K562 (cell line): ENCODE measurements around the gene TMEM116. TPM values are rescaled to one million over a fixed set of nuclear protein-coding genes. Genes with fewer than 3 reads are reported as not detected.

Source experiments
- ATAC-seq: fragments of 200-7000 bp; cut with Tn5 transposase; 3 replicates; pipeline ENCODE4 v1.9.1; 2020; ENCODE audit warnings: moderate library complexity
- BruUV-seq: library from RNA; stranded (reverse); fragments of 400-500 nt; replicated peaks from 2 replicates; lab custom pipeline; 2021; lab: Mats Ljungman, UMichigan
- CTCF ChIA-PET: fragments of 300-600 bp; formaldehyde crosslinking; extraction: SDS; loops from one replicate; lab custom pipeline; 2021; ENCODE audit warnings: low intra/inter-chr PET ratio; lab: Yijun Ruan, JAX
- POLR2A ChIA-PET: fragments of 300-600, 350-650 bp; sonication (Branson Sonifier 250); formaldehyde crosslinking; extraction: SDS; loops from one replicate; lab custom pipeline; 2021; ENCODE audit warnings: antibody characterized with exemption, inconsistent platforms; lab: Yijun Ruan, JAX
- DNase-seq, 4 experiments: peaks; one replicate each; pipeline versions ENCODE4 v3.0.0 to v3.0.0-alpha.2; 2011 to 2018; ENCODE audit warnings: low spot score in 3 of 4, mixed read lengths in 3 of 4; ENCODE audit errors: extremely low read depth in 1 of 4
- FAIRE-seq: peaks from 2 replicates; lab custom pipeline; 2011; peaks lifted over from hg19 to GRCh38; lab: Jason Lieb, UNC
- H2AFZ ChIP-seq: 2 replicates; pipeline ENCODE4 v1.6.0; 2011; ENCODE audit warnings: low read depth, low read length, control low read depth, inconsistent platforms
- H3K27ac ChIP-seq: fragments of 200-600 bp; 3 replicates; pipeline ENCODE4 v1.8.0; 2011; ENCODE audit warnings: low read depth, mild to moderate bottlenecking, control low read depth, inconsistent platforms, low read length, moderate library complexity, mixed read lengths; ENCODE audit errors: extremely low read depth
- H3K27me3 ChIP-seq, 2 experiments: fragments of 300-600 bp in 1 of 2; 2 replicates in 1 of 2; 3 replicates in 1 of 2; pipeline versions ENCODE4 v1.6.0 to v1.8.0; 2011; ENCODE audit warnings: inconsistent platforms in 2 of 2, low read length in 2 of 2, mild to moderate bottlenecking in 1 of 2, mixed read lengths in 1 of 2, moderate library complexity in 1 of 2; ENCODE audit not compliant: control insufficient read depth in 2 of 2, insufficient read depth in 2 of 2
- H3K36me3 ChIP-seq: fragments of 300-600 bp; 3 replicates; pipeline ENCODE4 v1.8.0; 2011; ENCODE audit warnings: mild to moderate bottlenecking, low read length, inconsistent platforms; ENCODE audit not compliant: control insufficient read depth, insufficient read depth
- H3K4me1 ChIP-seq, 2 experiments: fragments of 200-600 bp in 1 of 2; replicated peaks in 1 of 2; 2 replicates in 1 of 2; 3 replicates in 1 of 2; pipeline versions ENCODE4 v1.5.1 to v1.8.0; 2011; ENCODE audit warnings: inconsistent platforms in 2 of 2, low read length in 2 of 2, mild to moderate bottlenecking in 1 of 2, mixed read lengths in 1 of 2, moderate library complexity in 1 of 2; ENCODE audit not compliant: control insufficient read depth in 2 of 2, insufficient read depth in 2 of 2
- H3K4me2 ChIP-seq: 2 replicates; pipeline ENCODE4 v1.6.1; 2011; ENCODE audit warnings: low read length, control low read depth, inconsistent platforms, mixed read lengths; ENCODE audit not compliant: insufficient read depth
- H3K4me3 ChIP-seq: fragments of 200-600 bp; sonication (generic), shearing (Covaris generic); 2 replicates; pipeline ENCODE4 v1.5.1; 2016; ENCODE audit warnings: control low read depth, inconsistent platforms
- H3K79me2 ChIP-seq: fragments of 200-600 bp; 3 replicates; pipeline ENCODE4 v1.8.0; 2011; ENCODE audit warnings: low read length, inconsistent platforms; ENCODE audit not compliant: control insufficient read depth, insufficient read depth
- H3K9ac ChIP-seq, 2 experiments: 2 replicates each; pipeline versions ENCODE4 v1.6.0 to v1.6.1; 2011; ENCODE audit warnings: low read depth in 2 of 2, low read length in 2 of 2, control low read depth in 1 of 2, inconsistent platforms in 1 of 2, mild to moderate bottlenecking in 1 of 2, mixed read lengths in 1 of 2; ENCODE audit not compliant: insufficient read depth in 1 of 2
- H3K9me1 ChIP-seq: one replicate; pipeline ENCODE4 v1.6.0; 2011; ENCODE audit warnings: inconsistent platforms, mild to moderate bottlenecking, low read length, moderate library complexity; ENCODE audit not compliant: control insufficient read depth, insufficient read depth
- H3K9me3 ChIP-seq: replicated peaks from 2 replicates; pipeline ENCODE4 v1.5.1; 2011; ENCODE audit warnings: low read depth, low read length, inconsistent platforms; ENCODE audit not compliant: control insufficient read depth, insufficient read depth
- H4K20me1 ChIP-seq: replicated peaks from 2 replicates; pipeline ENCODE4 v1.6.1; 2011; ENCODE audit warnings: low read length, inconsistent platforms, mixed read lengths; ENCODE audit not compliant: control insufficient read depth, insufficient read depth
- ATF3 ChIP-seq, 2 experiments: fragments of 450-650 bp in 1 of 2; sonication (generic) in 1 of 2; formaldehyde crosslinking in 1 of 2; IDR thresholded peaks in 1 of 2; conservative IDR thresholded peaks in 1 of 2; 2 replicates each; pipeline versions ENCODE4 v1.6.1 to v1.8.1; 2016 to 2023; ENCODE audit warnings: mild to moderate bottlenecking in 2 of 2, moderate library complexity in 2 of 2, inconsistent platforms in 1 of 2, missing genetic modification reagents in 1 of 2
- ATF4 ChIP-seq: fragments of 450-650 bp; formaldehyde crosslinking; IDR thresholded peaks from 2 replicates; pipeline ENCODE4 v1.4.0; 2022; ENCODE audit warnings: mild to moderate bottlenecking, moderate library complexity
- ETS1 ChIP-seq: conservative IDR thresholded peaks from 2 replicates; pipeline ENCODE4 v1.6.1; 2011; ENCODE audit warnings: low read depth, mild to moderate bottlenecking, low read length; ENCODE audit not compliant: control insufficient read depth
- KDM5B ChIP-seq: fragments of 200-600 bp; sonication (generic); IDR thresholded peaks from 2 replicates; pipeline ENCODE4 v1.6.1; 2012; ENCODE audit warnings: low read depth, mild to moderate bottlenecking, moderate library complexity, low read length, control low read depth, inconsistent platforms; ENCODE audit not compliant: insufficient replicate concordance
- KLF6 ChIP-seq: fragments of 250-450 bp; sonication (Bioruptor Pico); IDR thresholded peaks from 2 replicates; pipeline ENCODE4 v1.4.0; 2020; ENCODE audit warnings: mild to moderate bottlenecking, moderate library complexity, borderline replicate concordance
- MAFK ChIP-seq: IDR thresholded peaks from 2 replicates; pipeline ENCODE4 v1.6.1; 2011; ENCODE audit warnings: low read length, improper control_type of control experiment
- NONO ChIP-seq, 2 experiments: fragments of 200-400 bp in 1 of 2; fragments of 450-650 bp in 1 of 2; formaldehyde crosslinking in 1 of 2; IDR thresholded peaks; 2 replicates each; pipeline ENCODE4 v1.6.1; 2017; ENCODE audit warnings: low read depth in 2 of 2, mild to moderate bottlenecking in 2 of 2, moderate library complexity in 2 of 2, low read length in 1 of 2
- POLR2G ChIP-seq: fragments of 200-400 bp; formaldehyde crosslinking; IDR thresholded peaks from 2 replicates; pipeline ENCODE4 v1.6.1; 2017; ENCODE audit warnings: low read depth, mild to moderate bottlenecking, antibody characterized with exemption, low read length, moderate library complexity
- RCOR1 ChIP-seq, 2 experiments: IDR thresholded peaks; 2 replicates each; pipeline ENCODE4 v1.6.1; 2012; ENCODE audit warnings: low read depth in 2 of 2, low read length in 2 of 2, borderline replicate concordance in 1 of 2, improper control_type of control experiment in 1 of 2
- SMARCA5 ChIP-seq: fragments of 450-650 bp; IDR thresholded peaks from 2 replicates; pipeline ENCODE4 v1.6.1; 2016
- TFAM ChIP-seq: fragments of 250-450 bp; sonication (Bioruptor Pico); conservative IDR thresholded peaks from 2 replicates; pipeline ENCODE4 v1.5.0; 2021; ENCODE audit warnings: mild to moderate bottlenecking, moderate library complexity
- ZBTB2 ChIP-seq: fragments of 450-650 bp; IDR thresholded peaks from 2 replicates; pipeline ENCODE4 v1.6.1; 2016; ENCODE audit warnings: antibody characterized with exemption
- ZNF263 ChIP-seq: sonication (generic); formaldehyde crosslinking; IDR thresholded peaks from 2 replicates; pipeline ENCODE4 v1.8.0; 2022; ENCODE audit warnings: mild to moderate bottlenecking, missing genetic modification reagents, borderline replicate concordance
- ZNF57 ChIP-seq: fragments of 450-650 bp; formaldehyde crosslinking; IDR thresholded peaks from 2 replicates; pipeline ENCODE4 v1.4.0; 2020; ENCODE audit warnings: mild to moderate bottlenecking, moderate library complexity
- ZNF830 ChIP-seq: fragments of 250-450 bp; sonication (Bioruptor Pico); IDR thresholded peaks from 2 replicates; pipeline ENCODE4 v1.5.0; 2021; ENCODE audit warnings: mild to moderate bottlenecking
- WGBS: fragments of 100-300 bp; shearing (Covaris generic); methylation state at CpG from one replicate; pipeline ENCODE4 v1.1.6; 2016; ENCODE audit warnings: low coverage, mixed read lengths; ENCODE audit not compliant: insufficient coverage; ENCODE audit errors: missing lambda C conversion rate; 5-methylcytosine and 5-hydroxymethylcytosine counted together
- in situ Hi-C: fragments of 300-500 bp; cut with MboI; formaldehyde crosslinking; loops from 4 replicates; pipeline ENCODE4 v1.15.0; 2018; ENCODE audit warnings: inconsistent platforms, mixed read lengths
- intact Hi-C: fragments of 100-400 bp; cut with micrococcal nuclease; formaldehyde crosslinking; loops from 2 replicates; pipeline ENCODE4 v1.14.2; 2022
- polyA plus RNA-seq, 8 experiments: library from polyadenylated mRNA; depleted of rRNA in 4 of 8; stranded (reverse) in 5 of 8; unstranded in 3 of 8; fragments of >200 nt; fragmentation: Nextera tagmentation in 2 of 8; fragmentation: Illumina TruSeq in 1 of 8; extraction: Ambion mirVana in 2 of 8; extraction: Trizol in 1 of 8; gene quantifications; 2 replicates each; pipeline versions ENCODE4 v1.2.1 to v1.2.3, GENCODE V29; 2011 to 2014; ENCODE audit warnings: inconsistent platforms in 1 of 8, missing spikeins in 1 of 8
- total RNA-seq, 7 experiments: library from RNA; depleted of rRNA in 6 of 7; stranded (reverse); fragments of >200 nt in 6 of 7; fragmentation: Illumina TruSeq in 2 of 7; extraction: Trizol in 2 of 7; gene quantifications; 2 replicates each; pipeline versions ENCODE4 v1.2.1 to v1.2.3, GENCODE V29; 2011 to 2021; ENCODE audit warnings: low replicate concordance in 1 of 7

Gene TMEM116
- total and polyA plus RNA-seq, 9 of the 15 experiments (the other 6 are each of a cell fraction or from before 2014, with no cell fraction given): 5.2 to 78.6 (median 13.9) TPM

- H3K4me2 ChIP-seq: peak overlapping the region; percentile 95
- H4K20me1 ChIP-seq: no peaks in the 10 kb centered on the region
- H3K79me2 ChIP-seq: peaks cover 85% of the 10 kb centered on the region
- H3K4me3 ChIP-seq: peak overlapping the region; percentile 95
- intact Hi-C loops (loop anchor here (1.0 to 10.0 kb wide), 7 partner anchors 19 to 395 kb away; partner anchors contain the start of genes HECTD4, MAPKAPK5 and RPL6), in situ Hi-C loops (no loop called here)
- ChIA-PET CTCF (interaction anchor here (2.6 kb wide), 1 partner anchor 69 kb away, joined by 15 read pairs; no protein-coding TSS in a partner anchor), POLR2A (interaction anchor here (0.6 to 3.7 kb wide), 16 partner anchors 8 to 388 kb away, joined by 3 to 54 read pairs (median 4); partner anchors contain the start of genes MAPKAPK5 and TRAFD1)
- ATAC-seq (peak; percentile 76), DNase-seq (peak; percentile 60 to 91 (median 69)), FAIRE-seq (peak; percentile 87)
- peak overlapping the region; percentile 89 for H3K27ac ChIP-seq
- WGBS: under 1% methylated on average over 49 of the region's 54 CpGs
- H3K9me3 ChIP-seq: no peaks in the 10 kb centered on the region
- H3K4me1 ChIP-seq: peaks cover 33% of the 10 kb centered on the region in 2 experiments; a peak in 4 of 5 replicates
- H3K9me1 ChIP-seq: no peaks in the 10 kb centered on the region
- no peaks in the 10 kb centered on the region for H3K27me3 ChIP-seq
- peaks cover 45% of the 10 kb centered on the region for H3K36me3 ChIP-seq
- BruUV-seq: TSS peak; percentile 43
- peak overlapping the region; percentile 93 to 98 for H3K9ac ChIP-seq
- peak overlapping the region; percentile 89 for H2AFZ ChIP-seq
- TF ChIP-seq KDM5B: peak; percentile 54
- no peak for TF ChIP-seq ZBTB2
- peak; percentile 48; the same call in 1 of the 2 replicates for TF ChIP-seq SMARCA5
- TF ChIP-seq ETS1: no peak
- TF ChIP-seq ZNF57: peak; percentile 68; the same call in 1 of the 2 replicates
- TF ChIP-seq TFAM (CRISPR knock-in tag): no peak
- TF ChIP-seq ATF4 (CRISPR knock-in tag): peak; percentile 84
- TF ChIP-seq MAFK: no peak
- TF ChIP-seq ZNF830 (CRISPR knock-in tag): no peak
- TF ChIP-seq RCOR1 (IDR thresholded peaks at IDR 0.05; ENCODE audit: borderline replicate concordance in 1 of 2, low read depth in 2 of 2, low read length in 2 of 2): peak in 1 of 2 experiments; percentile 45; a peak in 1 of 4 replicates
- TF ChIP-seq NONO (IDR thresholded peaks at IDR 0.05; ENCODE audit: low read depth in 2 of 2, low read length in 1 of 2): peak in 1 of 2 experiments; percentile 57; a peak in 1 of 4 replicates
- peak; percentile 84 for TF ChIP-seq POLR2G
- peak; percentile 86 for TF ChIP-seq ATF3 (IDR thresholded peaks at IDR 0.05)
- TF ChIP-seq ATF3 (CRISPR knock-in tag; conservative IDR thresholded peaks at IDR 0.05): no peak
- TF ChIP-seq ZNF263 (CRISPR knock-in tag): peak; percentile 54; the same call in 1 of the 2 replicates
- TF ChIP-seq KLF6: no peak
Measured at GRCh38 chr12:112013601-112014402, 837 bp upstream of the TMEM116 start.
